NB4 (cell line): Measurements from ENCODE around the gene TGFBR2.

Source experiments
- DNase-seq: peaks from one replicate; pipeline ENCODE4 v3.0.0; 2010; ENCODE audit warnings: low read depth
- H3K4me3 ChIP-seq: one replicate; pipeline ENCODE4 v1.5.1; 2011; ENCODE audit warnings: mild to moderate bottlenecking, low read depth, low read length, moderate library complexity
- MYC ChIP-seq: IDR thresholded peaks from 2 replicates; pipeline ENCODE4 v1.6.1; 2011; ENCODE audit warnings: low read depth, low read length
- POLR2A ChIP-seq: IDR thresholded peaks from 2 replicates; pipeline ENCODE4 v1.6.1; 2011; ENCODE audit warnings: mild to moderate bottlenecking; ENCODE audit not compliant: insufficient read length; ENCODE audit errors: extremely low read depth
- TF ChIP-seq, protein P1 (sequence below): IDR thresholded peaks from 2 replicates; pipeline ENCODE4 v1.6.1; 2011; ENCODE audit warnings: low read depth, low read length
- TF ChIP-seq, protein P2 (sequence below): IDR thresholded peaks from one replicate; pipeline ENCODE4 v1.5.1; 2012; ENCODE audit warnings: low read depth, low read length

TGFBR2 gene

DNA sequence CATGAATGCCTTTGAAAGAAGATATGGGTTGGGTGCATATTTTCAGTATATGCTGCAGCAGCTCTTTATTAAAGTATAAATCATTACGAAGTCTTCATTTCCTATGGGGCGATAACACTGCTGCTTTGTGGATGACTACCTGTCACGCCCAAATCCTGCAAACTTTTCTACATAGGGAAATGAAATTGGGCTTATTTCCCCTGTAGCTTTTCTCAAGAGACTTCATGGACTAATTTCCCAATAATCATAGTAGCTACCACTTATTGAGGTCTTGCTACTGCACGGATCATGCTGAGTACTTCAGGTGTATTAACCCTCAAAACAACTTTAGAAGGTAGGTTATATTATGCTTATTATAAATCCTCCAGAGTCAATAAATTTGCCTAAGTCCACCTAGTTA lies 8.0 kb downstream of the TGFBR2 start:
- no peak for DNase-seq
- TF ChIP-seq, protein P1, sequence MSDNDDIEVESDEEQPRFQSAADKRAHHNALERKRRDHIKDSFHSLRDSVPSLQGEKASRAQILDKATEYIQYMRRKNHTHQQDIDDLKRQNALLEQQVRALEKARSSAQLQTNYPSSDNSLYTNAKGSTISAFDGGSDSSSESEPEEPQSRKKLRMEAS, result no peak
- TF ChIP-seq POLR2A (no peak), MYC (no peak)
- TF ChIP-seq, protein P2, sequence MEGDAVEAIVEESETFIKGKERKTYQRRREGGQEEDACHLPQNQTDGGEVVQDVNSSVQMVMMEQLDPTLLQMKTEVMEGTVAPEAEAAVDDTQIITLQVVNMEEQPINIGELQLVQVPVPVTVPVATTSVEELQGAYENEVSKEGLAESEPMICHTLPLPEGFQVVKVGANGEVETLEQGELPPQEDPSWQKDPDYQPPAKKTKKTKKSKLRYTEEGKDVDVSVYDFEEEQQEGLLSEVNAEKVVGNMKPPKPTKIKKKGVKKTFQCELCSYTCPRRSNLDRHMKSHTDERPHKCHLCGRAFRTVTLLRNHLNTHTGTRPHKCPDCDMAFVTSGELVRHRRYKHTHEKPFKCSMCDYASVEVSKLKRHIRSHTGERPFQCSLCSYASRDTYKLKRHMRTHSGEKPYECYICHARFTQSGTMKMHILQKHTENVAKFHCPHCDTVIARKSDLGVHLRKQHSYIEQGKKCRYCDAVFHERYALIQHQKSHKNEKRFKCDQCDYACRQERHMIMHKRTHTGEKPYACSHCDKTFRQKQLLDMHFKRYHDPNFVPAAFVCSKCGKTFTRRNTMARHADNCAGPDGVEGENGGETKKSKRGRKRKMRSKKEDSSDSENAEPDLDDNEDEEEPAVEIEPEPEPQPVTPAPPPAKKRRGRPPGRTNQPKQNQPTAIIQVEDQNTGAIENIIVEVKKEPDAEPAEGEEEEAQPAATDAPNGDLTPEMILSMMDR, result no peak
- H3K4me3 ChIP-seq, result no peak overlapping the region

GRCh38 chr3:30614943-30615342 lies 8.5 kb downstream of the TGFBR2 start:
- DNase-seq, result no peak
- no peak overlapping the region for H3K4me3 ChIP-seq
- TF ChIP-seq, protein P2, result no peak
- TF ChIP-seq, protein P1, result no peak
- no peak for TF ChIP-seq POLR2A
- TF ChIP-seq MYC, result no peak

GRCh38 chr3:30615615-30616346 lies 9.4 kb downstream of the TGFBR2 start:
- DNase-seq, result no peak
- TF ChIP-seq, protein P2, result no peak
- TF ChIP-seq MYC (no peak), POLR2A (no peak)
- TF ChIP-seq, protein P1, result no peak
- no peak overlapping the region for H3K4me3 ChIP-seq

- TF ChIP-seq POLR2A (no peak), MYC (no peak)
- TF ChIP-seq, protein P2, result no peak
- TF ChIP-seq, protein P1, result no peak
- H3K4me3 ChIP-seq, result no peak overlapping the region
- DNase-seq, result no peak
These were observed 10.1 kb downstream of the TGFBR2 start for GRCh38 chr3:30616347-30617027.

- DNase-seq, result no peak
- TF ChIP-seq, protein P2, result no peak
- TF ChIP-seq, protein P1, result no peak
- TF ChIP-seq MYC (no peak), POLR2A (no peak)
- no peak overlapping the region for H3K4me3 ChIP-seq
These were observed 10.7 kb downstream of the TGFBR2 start for GRCh38 chr3:30617069-30617468.
